ENCODE results near the gene DPYSL4.

Gene DPYSL4

DNA sequence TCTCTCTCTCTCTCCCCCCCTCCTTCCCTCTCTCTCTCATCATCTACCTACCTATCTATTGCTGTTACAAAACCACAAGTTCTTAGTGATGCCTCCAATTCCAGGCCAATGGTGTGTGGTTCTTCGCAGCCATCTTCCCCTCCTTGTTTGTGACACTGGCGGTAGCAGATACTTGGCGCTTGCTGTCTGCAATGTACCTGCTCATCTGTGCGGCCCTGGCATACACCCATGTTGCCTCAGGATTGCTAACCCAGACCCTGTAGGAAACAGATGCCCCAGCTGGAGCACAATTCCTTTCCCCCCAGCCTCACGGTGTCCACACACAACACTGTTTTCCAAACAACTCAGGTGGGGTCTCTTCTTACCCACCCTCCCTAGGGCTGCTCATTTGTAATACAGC is 13.6 kb upstream of the DPYSL4 start:
- Mint-ChIP-seq H3K36me3 (no peaks in the 10 kb centered on the region), H3K9me3 (peaks cover 0 to 3% of the 10 kb centered on the region in 2 donors), H3K4me3 (no peak overlapping the region), H3K27ac (no peak overlapping the region), H3K27me3 (peaks cover 40 to 68% of the 10 kb centered on the region in 2 donors), H3K4me1 (peaks cover 13 to 22% of the 10 kb centered on the region in 2 donors)
- ATAC-seq (replicated peaks) (no peak), DNase-seq (no peak)

DNA sequence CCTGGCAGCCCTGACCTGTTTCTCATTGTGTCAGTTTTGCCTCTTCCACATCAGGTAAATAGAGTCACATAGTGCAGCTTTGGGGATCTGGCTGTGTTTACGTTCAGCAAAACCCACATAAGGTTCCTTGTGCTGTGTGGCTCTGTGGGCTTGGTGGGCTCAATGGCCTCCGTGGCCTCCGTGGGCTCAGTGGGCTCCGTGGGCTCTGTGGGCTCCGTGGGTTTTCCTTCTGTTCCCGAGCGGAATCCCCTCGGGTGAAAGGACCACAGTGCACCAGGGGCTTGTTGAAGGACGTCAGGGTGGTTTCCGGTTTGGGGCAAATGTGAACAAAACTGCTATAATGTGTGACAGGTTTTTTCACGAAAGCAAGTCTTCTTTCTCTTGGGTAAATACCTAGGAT is 12.5 kb upstream of the DPYSL4 start:
- ATAC-seq (replicated peaks) = no peak
- Mint-ChIP-seq H3K4me3 (no peak overlapping the region), H3K27ac (no peak overlapping the region), H3K9me3 (peaks cover 0 to 3% of the 10 kb centered on the region in 2 donors), H3K4me1 (peaks cover 13 to 22% of the 10 kb centered on the region in 2 donors), H3K27me3 (peaks cover 49 to 75% of the 10 kb centered on the region in 2 donors), H3K36me3 (no peaks in the 10 kb centered on the region)
- no peak for DNase-seq

DNA sequence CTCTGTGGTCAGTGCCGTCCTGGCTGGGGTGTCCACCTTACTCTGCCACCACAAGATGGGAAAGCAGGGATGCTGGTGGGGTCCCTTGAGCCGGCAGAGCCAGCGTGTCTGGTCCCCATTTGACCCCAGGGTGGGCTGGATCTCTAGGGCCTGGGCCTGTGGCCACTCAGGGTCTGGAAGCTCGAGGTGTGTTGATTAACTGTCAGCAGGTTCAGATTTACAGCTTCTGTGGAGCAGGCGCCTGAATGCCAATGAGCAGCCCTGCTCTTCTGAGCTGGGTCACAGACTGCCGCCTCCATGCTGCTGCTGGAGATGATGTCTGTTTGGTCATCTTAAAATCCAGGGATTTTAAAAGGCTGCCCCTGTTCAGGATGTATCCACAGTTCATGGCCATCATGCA is 11.3 kb upstream of the DPYSL4 start:
- Mint-ChIP-seq H3K9me3 (peaks cover 0 to 3% of the 10 kb centered on the region in 2 donors), H3K4me3 (no peak overlapping the region), H3K36me3 (no peaks in the 10 kb centered on the region), H3K4me1 (peaks cover 13 to 22% of the 10 kb centered on the region in 2 donors), H3K27ac (no peak overlapping the region), H3K27me3 (peaks cover 55 to 80% of the 10 kb centered on the region in 2 donors)
- DNase-seq (no peak), ATAC-seq (replicated peaks) (peak; percentile 14)

DNA sequence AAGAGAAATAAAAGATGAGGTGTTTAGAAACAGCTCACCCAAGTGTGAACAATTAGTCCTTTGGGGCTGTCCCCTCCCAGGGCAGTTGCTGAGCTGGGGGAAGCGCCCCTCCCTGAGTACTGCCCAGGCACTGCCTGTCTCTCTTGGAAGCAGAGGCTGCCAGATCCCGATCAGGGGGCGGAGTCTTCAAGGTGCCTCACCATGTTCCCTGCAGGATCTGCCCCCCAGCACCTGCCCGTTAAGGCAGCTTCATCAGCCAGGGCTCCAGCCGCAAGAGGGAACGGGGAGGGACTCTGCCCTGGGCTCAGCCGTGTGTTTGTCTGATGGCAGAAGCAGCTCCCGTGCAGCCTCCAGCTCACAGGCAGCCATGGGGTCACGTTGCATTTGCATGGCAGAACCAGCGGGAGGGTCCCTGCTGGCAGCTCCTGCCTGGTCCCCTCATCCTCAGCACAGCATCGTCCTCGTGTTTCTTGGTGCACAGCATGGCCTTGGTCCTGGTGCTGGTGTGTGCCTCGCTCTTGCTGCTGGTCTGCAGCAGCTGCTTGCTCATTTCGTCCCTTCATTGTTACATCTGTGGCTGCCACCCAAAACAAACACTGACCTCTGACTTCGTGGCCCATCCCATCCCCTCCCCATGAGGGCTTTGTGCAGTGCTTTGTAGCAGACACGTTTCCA is 10.7 kb upstream of the DPYSL4 start:
- ATAC-seq (replicated peaks) = peak; percentile 79 to 83
- no peak for DNase-seq
- Mint-ChIP-seq H3K27me3 (peaks cover 55 to 74% of the 10 kb centered on the region in 2 donors), H3K4me3 (peak overlapping the region in 1 of 2 donors; percentile 12), H3K36me3 (no peaks in the 10 kb centered on the region), H3K4me1 (peaks cover 13 to 22% of the 10 kb centered on the region in 2 donors), H3K27ac (no peak overlapping the region), H3K9me3 (peaks cover 0 to 3% of the 10 kb centered on the region in 2 donors)

DNA sequence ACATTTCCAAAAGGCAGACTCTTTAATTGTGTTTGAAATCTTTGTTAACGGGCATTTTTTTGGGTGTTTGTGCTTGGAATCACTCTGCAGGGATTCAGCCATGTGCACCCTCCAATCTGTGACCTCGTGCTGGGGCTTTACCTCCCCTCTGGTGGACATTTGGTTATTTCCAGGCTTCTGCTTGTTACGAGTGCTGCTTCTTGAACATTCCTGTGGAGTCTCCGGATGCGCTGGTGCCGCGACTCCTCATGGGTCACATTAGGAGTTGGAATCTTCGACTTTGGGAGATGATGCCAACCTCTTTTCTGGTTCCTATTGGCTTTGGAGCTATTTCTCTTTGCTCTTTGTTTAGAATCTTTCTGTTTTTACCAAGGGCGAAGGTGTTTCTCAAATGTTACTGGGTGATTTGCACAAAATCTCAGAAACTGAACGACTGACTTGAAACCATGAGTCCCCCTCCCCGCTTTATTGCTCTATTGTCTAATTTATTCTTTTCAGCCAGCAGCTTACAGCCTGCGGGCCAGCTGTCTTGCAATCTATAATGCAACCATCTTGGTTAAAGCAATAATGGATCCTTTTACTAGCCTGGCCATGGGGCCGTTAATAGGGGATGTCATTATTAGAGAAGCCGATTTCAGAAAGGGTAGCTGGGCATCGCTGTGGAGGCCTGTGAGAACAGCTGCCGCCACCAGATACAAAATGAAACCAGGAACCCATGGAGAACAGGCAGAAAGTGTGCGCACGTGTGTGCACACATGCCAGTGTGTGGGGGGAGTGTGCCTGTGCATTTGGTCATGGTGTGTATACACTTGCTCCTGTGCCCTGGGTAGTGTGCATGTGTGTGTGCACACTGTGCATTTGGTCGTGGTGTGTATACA is 9.9 kb upstream of the DPYSL4 start:
- Mint-ChIP-seq H3K4me1 (peaks cover 13 to 22% of the 10 kb centered on the region in 2 donors), H3K4me3 (no peak overlapping the region), H3K36me3 (no peaks in the 10 kb centered on the region), H3K27me3 (peaks cover 57 to 73% of the 10 kb centered on the region in 2 donors), H3K9me3 (peaks cover 0 to 3% of the 10 kb centered on the region in 2 donors), H3K27ac (no peak overlapping the region)
- ATAC-seq (replicated peaks) = no peak
- DNase-seq = no peak

DNA sequence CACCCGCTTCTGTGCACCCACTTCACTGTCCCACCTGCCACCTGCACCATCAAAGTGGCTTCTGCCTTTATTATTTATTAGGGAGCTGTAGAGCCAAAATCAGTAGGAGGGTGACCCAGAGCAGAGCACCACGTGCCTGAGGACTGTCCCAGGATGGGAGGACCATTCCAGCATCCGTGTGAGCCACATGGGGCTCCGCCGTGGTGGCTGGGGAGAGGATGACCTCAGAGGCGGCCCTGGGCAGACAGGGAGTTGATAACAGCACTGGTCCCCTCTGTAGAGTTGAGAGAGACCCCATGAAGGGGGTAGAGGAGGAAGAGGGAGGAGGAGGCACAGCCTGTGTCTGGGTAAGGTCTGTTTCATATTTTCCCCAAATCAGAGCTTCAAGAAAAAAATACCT is 8.7 kb upstream of the DPYSL4 start:
- Mint-ChIP-seq H3K4me3 (no peak overlapping the region), H3K27me3 (peaks cover 57 to 75% of the 10 kb centered on the region in 2 donors), H3K4me1 (peaks cover 13 to 22% of the 10 kb centered on the region in 2 donors), H3K36me3 (no peaks in the 10 kb centered on the region), H3K27ac (no peak overlapping the region), H3K9me3 (peaks cover 0 to 3% of the 10 kb centered on the region in 2 donors)
- DNase-seq = no peak
- no peak for ATAC-seq (replicated peaks)

DNA sequence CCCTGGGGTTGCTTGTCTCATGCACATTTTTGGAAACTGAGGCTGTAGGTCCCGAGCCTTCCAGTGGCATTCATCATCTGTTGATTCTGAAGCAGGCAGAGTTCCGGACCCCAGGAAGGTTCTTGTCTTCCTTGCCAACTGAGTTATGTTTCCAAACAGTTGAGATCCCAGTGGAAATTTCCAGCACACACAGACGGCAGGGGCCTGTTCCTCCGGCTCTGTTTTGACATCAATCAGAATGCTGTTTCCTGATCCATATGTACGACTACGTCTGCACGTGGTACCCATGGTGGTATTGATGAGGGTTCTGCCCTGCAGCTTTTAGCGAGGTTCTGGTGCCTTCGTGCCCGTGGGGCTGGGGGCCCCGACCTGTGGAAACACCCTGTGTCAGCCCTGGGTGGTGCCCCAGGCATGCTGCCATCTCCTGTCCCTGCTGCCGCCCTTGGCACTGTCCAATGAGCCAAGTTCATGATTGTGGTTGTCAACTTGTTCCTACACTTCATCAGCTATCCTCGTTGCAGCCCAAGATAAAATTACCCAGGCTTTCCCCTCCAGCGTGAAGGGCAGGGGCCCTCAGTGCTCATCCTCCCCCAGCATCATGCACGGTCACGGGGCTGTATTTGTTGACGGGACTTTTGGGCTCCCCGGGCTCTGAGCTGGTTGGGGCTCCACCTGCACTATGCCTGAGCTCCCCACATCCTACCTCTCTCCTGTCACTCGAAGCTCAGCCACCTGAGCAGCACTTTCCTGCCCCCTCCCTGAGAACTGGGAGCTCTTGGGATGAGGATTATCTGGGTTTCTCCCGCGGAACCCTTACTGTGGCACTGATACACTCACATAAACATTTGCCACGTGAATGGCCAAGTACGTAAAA is 7.8 kb upstream of the DPYSL4 start:
- no peak overlapping the region for H3K4me3 Mint-ChIP-seq
- no peak overlapping the region for H3K27ac Mint-ChIP-seq
- no peak for DNase-seq
- H3K4me1 Mint-ChIP-seq = peaks cover 13 to 22% of the 10 kb centered on the region in 2 donors
- H3K9me3 Mint-ChIP-seq = no peaks in the 10 kb centered on the region
- H3K36me3 Mint-ChIP-seq = no peaks in the 10 kb centered on the region
- ATAC-seq (replicated peaks) = no peak
- H3K27me3 Mint-ChIP-seq = peaks cover 65 to 71% of the 10 kb centered on the region in 2 donors

DNA sequence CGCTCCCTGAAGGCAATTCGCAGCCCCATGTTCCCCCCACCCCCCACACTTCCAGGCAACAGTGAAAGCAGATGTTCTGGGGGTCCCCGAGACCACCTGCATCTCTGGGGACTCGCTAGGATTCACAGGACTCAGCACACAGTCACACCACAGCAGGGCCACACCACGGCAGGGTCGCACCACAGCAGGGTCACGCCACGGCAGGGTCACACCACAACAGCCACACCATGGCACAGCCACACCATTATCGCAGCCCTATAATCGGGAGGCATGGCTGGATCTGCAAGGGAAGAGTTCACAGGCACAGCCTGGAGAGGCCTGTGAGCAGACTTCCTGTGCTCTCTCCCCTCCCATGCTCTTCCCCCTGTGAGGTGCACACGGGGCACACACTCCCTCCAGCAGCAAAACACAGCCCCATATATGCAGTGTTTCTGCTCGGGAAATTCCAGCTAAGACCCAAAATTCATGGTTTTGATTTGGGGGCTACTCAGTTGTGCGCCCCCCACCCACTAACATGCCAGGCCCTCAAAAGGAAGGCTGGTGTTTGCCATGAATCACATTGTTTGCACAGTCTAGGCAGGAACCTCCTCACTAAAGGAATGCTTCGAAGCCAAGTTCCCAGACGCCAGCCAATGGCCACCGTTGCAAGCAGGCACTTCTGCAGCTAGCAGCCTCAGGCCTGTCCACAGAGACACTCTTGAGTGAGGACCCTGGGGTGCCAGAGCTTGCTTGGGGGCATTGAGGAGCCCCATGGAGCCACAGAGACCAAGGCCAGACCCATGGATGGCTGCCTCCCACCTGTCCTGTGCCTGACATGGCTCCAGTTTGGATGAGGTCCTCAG is 7.0 kb upstream of the DPYSL4 start:
- Mint-ChIP-seq H3K9me3 (no peaks in the 10 kb centered on the region), H3K36me3 (no peaks in the 10 kb centered on the region), H3K27ac (no peak overlapping the region), H3K4me1 (peaks cover 13 to 22% of the 10 kb centered on the region in 2 donors), H3K4me3 (no peak overlapping the region), H3K27me3 (peaks cover 67 to 71% of the 10 kb centered on the region in 2 donors)
- ATAC-seq (replicated peaks) (no peak), DNase-seq (no peak)

DNA sequence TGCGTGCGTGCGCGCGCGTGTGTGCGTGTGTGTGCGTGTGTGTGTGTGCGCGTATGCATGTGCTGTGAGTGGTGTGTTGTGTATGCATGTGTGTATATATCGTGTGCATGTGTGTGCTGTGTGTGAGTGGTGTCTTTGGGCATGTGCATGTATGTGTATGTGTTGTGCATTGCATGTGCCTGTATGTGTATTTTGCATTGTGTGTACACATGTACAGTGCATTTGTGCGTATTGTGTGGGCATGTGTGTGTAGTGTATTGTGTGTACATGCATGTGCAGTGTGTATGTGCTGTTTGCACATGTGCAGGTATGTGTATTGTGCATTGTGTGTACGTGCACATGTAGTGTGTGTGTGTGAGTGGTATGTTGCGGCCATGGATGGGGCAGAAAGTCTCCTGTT is 6.0 kb upstream of the DPYSL4 start:
- Mint-ChIP-seq H3K36me3 (no peaks in the 10 kb centered on the region), H3K4me3 (no peak overlapping the region), H3K9me3 (no peaks in the 10 kb centered on the region), H3K4me1 (peaks cover 13 to 16% of the 10 kb centered on the region in 2 donors), H3K27me3 (peaks cover 71 to 74% of the 10 kb centered on the region in 2 donors), H3K27ac (no peak overlapping the region)
- ATAC-seq (replicated peaks) (no peak), DNase-seq (no peak)

DNA sequence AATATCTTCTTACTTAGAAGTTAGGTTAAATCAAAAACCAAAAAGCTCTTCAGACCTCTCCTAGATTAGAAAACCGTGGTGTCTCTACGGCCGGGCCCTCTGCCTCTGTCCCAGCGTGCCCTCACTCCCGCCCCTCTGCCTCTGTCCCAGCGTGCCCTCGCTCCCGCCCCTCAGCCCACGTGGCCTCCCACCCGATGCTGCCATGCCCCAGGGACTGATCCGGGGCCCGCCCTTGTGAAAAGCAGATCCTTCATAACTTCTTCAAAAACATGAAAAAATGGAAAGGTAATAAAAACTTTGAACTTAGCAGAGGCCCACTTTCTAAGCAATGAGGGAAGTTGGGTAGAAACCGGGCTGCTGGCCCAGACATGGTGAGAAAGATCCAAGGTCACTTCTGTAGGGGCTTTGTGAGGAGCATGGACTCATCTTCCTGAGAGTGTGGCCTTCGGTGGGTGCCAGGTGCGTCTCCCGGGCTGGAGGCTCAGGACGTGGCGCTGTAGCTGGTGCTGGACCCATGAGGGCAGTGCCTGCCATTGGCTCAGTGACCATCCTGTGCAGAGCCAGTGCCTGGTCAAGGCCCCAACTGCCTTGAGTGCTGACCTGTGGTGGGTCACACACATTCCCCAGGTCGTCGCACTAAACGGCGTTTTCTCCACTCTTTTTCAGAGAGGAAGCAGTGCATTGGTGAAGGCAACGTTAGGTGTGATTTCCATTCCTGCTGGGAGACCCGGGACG is 4.9 kb upstream of the DPYSL4 start:
- Mint-ChIP-seq H3K27me3 (peaks cover 67 to 70% of the 10 kb centered on the region in 2 donors), H3K36me3 (no peaks in the 10 kb centered on the region), H3K4me3 (no peak overlapping the region), H3K9me3 (no peaks in the 10 kb centered on the region), H3K27ac (no peak overlapping the region), H3K4me1 (peaks cover 6 to 11% of the 10 kb centered on the region in 2 donors)
- ATAC-seq (replicated peaks) = no peak
- no peak for DNase-seq

DNA sequence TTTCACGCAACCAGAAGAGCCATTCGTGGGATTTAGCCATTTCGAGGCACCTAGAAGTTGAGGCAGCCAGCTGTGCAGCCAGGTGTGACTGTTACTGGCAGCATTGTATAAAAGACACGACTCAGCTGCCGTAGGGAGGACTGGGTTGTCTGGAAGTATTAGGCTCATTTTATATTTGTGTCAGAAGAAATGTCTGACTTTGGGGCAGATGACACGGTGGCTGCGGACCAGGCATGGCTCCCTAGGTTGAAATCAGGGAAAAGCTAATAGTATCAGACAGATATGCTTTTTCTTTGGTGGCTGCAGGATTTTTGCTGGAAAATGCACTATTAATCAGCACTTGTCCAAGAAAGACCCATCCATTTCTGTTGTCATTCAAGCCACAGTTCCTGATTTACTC is 4.2 kb upstream of the DPYSL4 start:
- DNase-seq (no peak), ATAC-seq (replicated peaks) (no peak)
- H3K9me3 Mint-ChIP-seq = no peaks in the 10 kb centered on the region
- peaks cover 60 to 63% of the 10 kb centered on the region in 2 donors for H3K27me3 Mint-ChIP-seq
- H3K4me3 Mint-ChIP-seq = no peak overlapping the region
- no peak overlapping the region for H3K27ac Mint-ChIP-seq
- H3K4me1 Mint-ChIP-seq = peaks cover 3 to 5% of the 10 kb centered on the region in 2 donors
- no peaks in the 10 kb centered on the region for H3K36me3 Mint-ChIP-seq

DNA sequence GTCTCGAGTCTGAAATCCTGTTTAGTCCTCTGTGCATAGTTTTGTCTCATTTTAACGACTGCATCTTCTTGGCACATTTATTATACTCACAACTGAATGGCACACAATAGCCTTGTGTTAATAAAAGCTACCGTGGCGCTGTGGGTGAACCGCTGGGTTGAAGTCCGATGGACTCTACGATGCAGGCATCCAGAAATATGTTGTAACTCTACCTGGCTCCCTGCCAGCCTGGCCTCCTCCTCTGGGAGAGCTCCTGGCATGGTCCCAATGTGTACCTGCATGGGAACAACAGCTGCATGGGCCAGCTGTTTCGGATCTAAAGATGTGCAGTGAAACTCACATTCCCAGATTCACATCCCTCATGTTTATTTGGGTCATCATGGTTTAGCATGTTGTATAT is 3.7 kb upstream of the DPYSL4 start:
- H3K27me3 Mint-ChIP-seq = peaks cover 58 to 63% of the 10 kb centered on the region in 2 donors
- no peak overlapping the region for H3K27ac Mint-ChIP-seq
- DNase-seq (no peak), ATAC-seq (replicated peaks) (no peak)
- H3K4me3 Mint-ChIP-seq = no peak overlapping the region
- no peaks in the 10 kb centered on the region for H3K36me3 Mint-ChIP-seq
- peaks cover 4 to 9% of the 10 kb centered on the region in 2 donors for H3K4me1 Mint-ChIP-seq
- H3K9me3 Mint-ChIP-seq = no peaks in the 10 kb centered on the region
